Putamen (tissue), 1 donor: ENCODE data around the gene SAYSD1.

Experiments
- DNase-seq: peaks from one replicate; pipeline ENCODE4 v3.0.0-alpha.2; 2016; ENCODE audit warnings: low spot score

Gene SAYSD1

DNA sequence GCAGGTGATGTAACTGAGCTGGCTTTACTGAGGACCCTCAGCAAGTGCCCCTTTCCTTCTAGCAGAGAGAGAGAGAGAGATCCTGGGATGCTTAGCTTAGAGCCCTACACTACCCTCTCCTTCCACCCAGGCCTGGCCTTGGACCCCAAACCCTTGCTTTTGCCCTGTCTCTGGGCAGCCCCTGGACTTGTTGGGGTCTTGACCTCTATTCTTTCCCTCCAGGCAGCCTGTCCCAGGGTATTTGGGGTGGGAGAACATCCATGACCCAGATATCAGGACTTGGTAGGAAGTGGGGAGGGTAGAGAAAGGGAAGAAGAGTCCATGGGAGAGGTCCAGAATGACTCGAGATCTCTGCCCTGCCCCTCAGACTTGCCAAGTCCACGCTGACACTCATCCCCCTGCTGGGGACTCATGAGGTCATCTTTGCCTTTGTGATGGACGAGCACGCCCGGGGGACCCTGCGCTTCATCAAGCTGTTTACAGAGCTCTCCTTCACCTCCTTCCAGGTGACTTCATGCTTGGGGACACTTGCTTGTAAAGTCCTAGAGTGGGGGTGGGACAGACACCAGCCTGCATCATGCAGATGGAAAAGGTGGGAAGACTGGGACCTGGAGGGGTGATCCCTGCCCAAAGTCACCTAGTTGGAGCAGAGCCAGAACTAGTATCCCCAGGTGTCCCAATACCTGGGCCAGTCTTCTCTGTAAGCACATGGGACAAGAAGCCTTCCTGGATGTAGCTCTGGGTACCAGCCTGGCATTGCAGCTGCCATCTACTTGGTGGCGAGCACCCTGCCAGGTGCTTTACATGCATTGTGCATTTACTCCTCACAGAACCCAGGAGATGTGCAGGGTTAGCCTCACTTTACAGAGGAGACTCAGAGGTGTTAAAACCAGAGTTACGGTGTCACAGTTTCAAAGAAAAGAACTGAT, 35.5 kb downstream of the SAYSD1 start:
- DNase-seq, result no peak

- DNase-seq, result no peak
Measured at GRCh38 chr6:39078695-39079094, 36.3 kb downstream of the SAYSD1 start.

- DNase-seq, result no peak
Measured at GRCh38 chr6:39077882-39078594, 36.9 kb downstream of the SAYSD1 start.

DNA sequence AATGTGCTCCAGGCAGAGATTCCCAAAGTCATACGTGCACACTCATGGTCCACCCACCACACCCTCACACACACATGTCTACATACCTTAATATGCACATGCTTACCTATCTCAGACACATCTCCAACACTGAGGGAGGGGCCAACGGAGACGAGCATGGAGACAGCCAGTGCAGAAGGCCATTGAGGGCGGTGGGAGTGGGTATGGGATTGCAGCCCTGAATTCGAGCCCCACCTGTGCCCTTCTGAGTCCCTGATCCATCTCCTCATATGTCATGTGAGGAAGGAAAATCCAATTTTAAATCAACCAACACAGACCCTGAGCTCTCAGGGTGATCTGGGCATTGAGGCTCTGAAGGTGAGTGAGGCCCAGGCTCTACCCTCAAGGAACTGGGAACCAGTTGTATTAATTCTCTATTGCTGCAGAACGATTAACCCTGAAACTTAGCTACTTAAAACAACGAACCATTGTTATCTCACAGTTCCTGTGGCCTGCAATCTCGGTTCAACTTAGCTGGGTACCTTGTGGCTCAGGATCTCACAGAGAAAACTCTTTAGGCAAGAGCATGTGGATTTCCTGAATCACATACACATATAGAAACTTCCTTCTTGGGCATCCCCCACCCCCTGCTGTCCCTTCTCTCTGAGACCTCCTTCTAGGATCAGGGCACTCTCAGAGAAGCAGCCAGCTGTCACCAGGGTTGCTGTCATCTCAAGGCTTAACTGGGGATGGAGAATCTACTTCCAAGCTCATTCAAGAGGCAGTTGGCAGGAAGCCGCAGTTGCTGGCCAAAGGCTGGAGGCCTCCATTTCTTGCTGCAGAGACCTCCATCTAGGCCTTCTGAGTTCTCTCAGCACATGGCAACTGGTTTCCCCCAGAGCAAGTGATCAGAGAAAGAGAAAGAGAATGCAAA, 38.1 kb downstream of the SAYSD1 start:
- DNase-seq, result no peak

- DNase-seq, result no peak
Measured at GRCh38 chr6:39075807-39076622, 39.0 kb downstream of the SAYSD1 start.

DNA sequence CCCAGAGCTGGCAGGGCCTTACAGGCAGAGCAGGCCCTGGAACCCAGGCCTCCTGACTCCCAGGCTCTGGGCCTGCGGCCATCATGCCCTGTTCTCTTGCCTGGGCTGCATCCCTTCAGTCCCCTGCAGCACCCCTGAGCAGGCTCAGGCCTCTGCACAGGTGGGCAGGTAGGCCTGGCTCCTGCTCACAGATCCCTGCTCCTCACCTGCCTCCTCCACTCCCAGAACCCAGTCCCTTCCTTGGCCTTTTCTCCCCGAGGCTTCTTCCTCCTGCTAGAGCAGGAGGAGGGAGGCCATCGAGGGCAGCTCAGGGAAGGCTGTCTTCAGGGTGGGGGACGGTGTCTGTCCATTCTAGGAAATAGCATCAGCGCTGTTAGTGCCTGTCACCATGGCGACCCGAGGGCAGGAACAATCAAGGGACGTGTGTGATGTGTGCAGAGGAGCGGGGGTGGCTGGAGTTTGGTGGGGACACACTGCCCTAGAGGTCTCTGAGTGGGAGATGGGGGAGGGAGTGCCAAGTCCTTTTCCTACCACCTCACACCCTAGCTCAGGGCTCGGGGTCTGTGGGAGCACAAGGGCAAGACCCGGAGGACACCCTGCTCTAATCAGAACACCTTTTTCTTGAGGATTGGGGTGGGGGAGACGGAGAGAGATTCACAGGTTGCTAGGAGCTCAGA, 39.8 kb downstream of the SAYSD1 start:
- DNase-seq, result no peak

DNA sequence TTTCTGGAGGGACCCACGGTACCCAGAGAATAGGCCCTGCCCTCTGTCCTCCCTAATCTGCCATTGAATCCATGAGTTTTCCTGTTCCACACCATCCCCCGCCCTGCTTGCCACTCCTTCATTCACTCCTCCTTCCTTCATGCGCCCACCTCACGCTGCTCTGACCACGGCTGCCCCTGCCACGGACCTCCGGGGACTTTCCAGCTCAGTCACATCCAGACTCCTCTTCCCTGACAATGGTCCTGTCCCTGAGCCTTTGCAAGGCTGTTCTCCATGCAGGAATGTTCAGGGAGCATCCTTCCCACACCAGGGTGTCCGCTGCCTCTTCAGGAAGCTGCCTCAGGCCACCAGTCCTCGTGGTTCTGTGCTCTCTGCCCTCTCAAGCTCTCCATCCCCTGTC, 40.5 kb downstream of the SAYSD1 start:
- DNase-seq, result no peak

- DNase-seq, result no peak
Measured at GRCh38 chr6:39073471-39074355, 41.3 kb downstream of the SAYSD1 start.

DNA sequence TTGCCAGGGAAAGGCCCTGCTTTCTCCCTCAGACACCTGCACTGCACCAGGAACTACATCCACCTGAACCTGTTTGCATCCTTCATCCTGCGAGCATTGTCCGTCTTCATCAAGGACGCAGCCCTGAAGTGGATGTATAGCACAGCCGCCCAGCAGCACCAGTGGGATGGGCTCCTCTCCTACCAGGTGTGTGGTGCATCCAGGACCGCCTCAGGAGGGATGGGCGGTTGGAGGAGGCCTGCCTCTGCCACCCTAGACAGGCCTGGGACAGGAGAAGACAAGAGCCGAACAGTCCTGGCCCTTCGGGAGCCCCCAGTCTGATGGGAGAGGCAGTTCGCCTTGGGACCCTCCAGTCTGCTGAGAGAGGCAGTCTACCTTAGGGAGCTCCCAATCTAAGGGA, 42.2 kb downstream of the SAYSD1 start:
- no peak for DNase-seq

- DNase-seq, result no peak
Measured at GRCh38 chr6:39068391-39068790, 46.6 kb downstream of the SAYSD1 start.

DNA sequence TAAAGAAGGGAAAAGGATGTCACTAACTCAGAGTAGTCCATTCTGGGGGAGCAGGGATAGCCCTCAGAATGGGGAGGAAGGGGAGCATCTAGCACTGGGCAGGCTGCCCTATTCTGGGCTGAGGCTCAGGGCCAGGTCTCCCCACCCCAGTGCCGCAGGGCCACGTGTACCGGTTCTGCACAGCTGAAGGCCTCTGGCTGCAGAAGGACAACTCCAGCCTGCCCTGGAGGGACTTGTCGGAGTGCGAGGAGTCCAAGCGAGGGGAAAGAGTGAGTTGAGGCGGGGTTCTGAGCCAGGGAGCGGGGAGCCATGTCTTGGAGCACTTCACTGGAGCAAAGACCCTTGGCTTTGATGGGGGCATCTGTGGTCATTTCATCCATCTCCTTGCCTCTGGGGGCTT, 49.4 kb downstream of the SAYSD1 start:
- no peak for DNase-seq

GRCh38 chr6:39063526-39063925, 51.5 kb downstream of the SAYSD1 start:
- no peak for DNase-seq

DNA sequence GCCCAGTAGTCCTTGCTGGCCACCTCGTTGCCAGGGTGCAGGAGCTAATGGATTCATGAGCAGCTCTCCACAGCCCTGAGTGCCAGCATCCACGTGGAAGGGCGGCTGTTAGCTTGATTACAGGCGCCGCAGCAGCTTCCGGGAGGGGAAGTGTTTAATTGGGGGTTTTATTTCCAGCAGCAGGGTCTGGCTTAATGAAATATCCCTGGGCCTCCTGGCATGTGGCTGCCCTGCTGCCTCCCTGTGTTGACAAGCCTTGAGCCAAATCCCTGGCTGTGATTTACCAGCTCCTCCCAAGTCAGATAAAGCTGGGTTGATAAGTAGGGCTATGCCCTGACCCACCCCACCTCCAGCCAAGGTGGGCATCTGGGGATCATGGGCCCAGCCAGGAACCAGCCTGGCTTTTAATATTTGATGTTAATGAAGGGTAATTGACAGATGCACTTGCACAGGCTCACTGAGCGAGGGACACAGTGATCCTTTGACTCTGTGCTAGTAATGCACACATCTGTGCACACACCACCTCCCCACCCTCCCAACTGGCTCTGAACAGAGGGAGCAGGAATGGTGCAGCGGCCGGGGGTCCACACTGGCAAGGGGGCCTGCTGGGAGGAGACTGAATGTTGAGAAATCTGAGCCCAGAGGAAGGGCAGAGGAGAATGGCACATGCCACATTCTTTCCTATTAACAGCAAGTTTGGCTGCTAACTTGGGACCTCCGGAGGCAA, 52.8 kb downstream of the SAYSD1 start:
- DNase-seq, result no peak

- no peak for DNase-seq
Measured at GRCh38 chr6:39061588-39061987, 53.4 kb downstream of the SAYSD1 start.

GRCh38 chr6:39061182-39061581, 53.8 kb downstream of the SAYSD1 start:
- no peak for DNase-seq

GRCh38 chr6:39060467-39061160, 54.4 kb downstream of the SAYSD1 start:
- no peak for DNase-seq

- no peak for DNase-seq
Measured at GRCh38 chr6:39059496-39060310, 55.3 kb downstream of the SAYSD1 start.
